IMR-90 (cell line): ENCODE data around the gene OXA1L. TPM values are rescaled to one million over a fixed set of nuclear protein-coding genes. Genes with fewer than 3 reads are reported as not detected.

Experiments
- ATAC-seq: fragments of 200-7000 bp; cut with Tn5 transposase; 2 replicates; pipeline ENCODE4 v1.9.1; 2020; ENCODE audit warnings: low read depth, mild to moderate bottlenecking, moderate library complexity
- BruUV-seq: library from RNA; stranded (reverse); fragments of 400-500 nt; replicated peaks from 2 replicates; lab custom pipeline; 2021; lab: Mats Ljungman, UMichigan
- CTCF ChIA-PET: fragments of 300-600 bp; formaldehyde crosslinking; extraction: SDS; loops from one replicate; lab custom pipeline; 2021; ENCODE audit warnings: antibody characterized with exemption; lab: Yijun Ruan, JAX
- POLR2A ChIA-PET: fragments of 300-600 bp; sonication (Branson Sonifier 250); formaldehyde crosslinking; loops from one replicate; lab custom pipeline; 2022; ENCODE audit warnings: antibody characterized with exemption; ENCODE audit not compliant: unreplicated experiment; lab: Charles Lee
- DNase-seq: peaks from one replicate; pipeline ENCODE4 v3.0.0; 2013
- H2AFZ ChIP-seq: replicated peaks from 2 replicates; pipeline ENCODE3; 2013; ENCODE audit warnings: low read length, mild to moderate bottlenecking; ENCODE audit not compliant: poor library complexity
- H2AK5ac ChIP-seq: 2 replicates; pipeline ENCODE4 v1.6.1; 2013; ENCODE audit warnings: low read depth, low read length, inconsistent platforms
- H2AK9ac ChIP-seq: replicated peaks from 2 replicates; pipeline ENCODE3; 2013; ENCODE audit warnings: mild to moderate bottlenecking, low read depth, low read length, moderate library complexity; ENCODE audit not compliant: poor library complexity
- H2BK120ac ChIP-seq: 2 replicates; pipeline ENCODE4 v1.6.1; 2013; ENCODE audit warnings: low read depth, low read length, inconsistent platforms
- H2BK15ac ChIP-seq: 3 replicates; pipeline ENCODE4 v1.6.1; 2013; ENCODE audit warnings: low read depth, low read length, inconsistent platforms
- H2BK20ac ChIP-seq: 2 replicates; pipeline ENCODE4 v1.6.1; 2013; ENCODE audit warnings: low read depth, mild to moderate bottlenecking, inconsistent platforms, low read length, moderate library complexity
- H2BK5ac ChIP-seq: 2 replicates; pipeline ENCODE4 v1.6.1; 2013; ENCODE audit warnings: mild to moderate bottlenecking, low read depth, low read length, inconsistent platforms; ENCODE audit not compliant: poor library complexity, severe bottlenecking
- H3K14ac ChIP-seq: replicated peaks from 2 replicates; pipeline ENCODE4 v1.6.1; 2013; ENCODE audit warnings: low read depth, low read length, inconsistent platforms
- H3K18ac ChIP-seq: 2 replicates; pipeline ENCODE4 v1.6.1; 2013; ENCODE audit warnings: low read depth, low read length, control low read depth
- H3K23ac ChIP-seq: 2 replicates; pipeline ENCODE4 v1.6.1; 2013; ENCODE audit warnings: low read depth, low read length, inconsistent platforms
- H3K27ac ChIP-seq: 2 replicates; pipeline ENCODE4 v1.5.1; 2013; ENCODE audit warnings: mild to moderate bottlenecking, control low read depth, low read length; ENCODE audit not compliant: insufficient read depth
- H3K27me3 ChIP-seq: 2 replicates; pipeline ENCODE4 v1.6.1; 2013; ENCODE audit warnings: low read length; ENCODE audit not compliant: control insufficient read depth, insufficient read depth
- H3K36me3 ChIP-seq: 2 replicates; pipeline ENCODE4 v1.6.1; 2013; ENCODE audit warnings: low read length, mixed read lengths; ENCODE audit not compliant: control insufficient read depth, insufficient read depth
- H3K4ac ChIP-seq: 2 replicates; pipeline ENCODE4 v1.6.1; 2013; ENCODE audit warnings: low read depth, low read length, inconsistent platforms
- H3K4me1 ChIP-seq: 2 replicates; pipeline ENCODE4 v1.6.1; 2013; ENCODE audit warnings: low read length, mixed read lengths; ENCODE audit not compliant: control insufficient read depth, insufficient read depth
- H3K4me2 ChIP-seq: 2 replicates; pipeline ENCODE4 v1.6.1; 2013; ENCODE audit warnings: low read depth, mild to moderate bottlenecking, control low read depth, low read length, moderate library complexity
- H3K4me3 ChIP-seq: 2 replicates; pipeline ENCODE4 v1.5.1; 2013; ENCODE audit warnings: low read depth, mild to moderate bottlenecking, control low read depth, low read length, moderate library complexity; ENCODE audit not compliant: insufficient read depth
- H3K56ac ChIP-seq: 2 replicates; pipeline ENCODE4 v1.6.1; 2013; ENCODE audit warnings: low read length, inconsistent platforms; ENCODE audit not compliant: insufficient read depth; ENCODE audit errors: extremely low read depth
- H3K79me1 ChIP-seq, 2 experiments: 2 replicates each; pipeline ENCODE4 v1.6.1; 2013; ENCODE audit warnings: low read length in 2 of 2, inconsistent platforms in 1 of 2, low read depth in 1 of 2
- H3K9ac ChIP-seq: 2 replicates; pipeline ENCODE4 v1.6.1; 2013; ENCODE audit warnings: low read depth, low read length, control low read depth
- H3K9me1 ChIP-seq: 2 replicates; pipeline ENCODE4 v1.6.1; 2013; ENCODE audit warnings: low read length, inconsistent platforms; ENCODE audit not compliant: insufficient read depth
- H3K9me3 ChIP-seq: 2 replicates; pipeline ENCODE4 v1.6.1; 2013; ENCODE audit warnings: low read length; ENCODE audit not compliant: control insufficient read depth, insufficient read depth
- H4K20me1 ChIP-seq: 2 replicates; pipeline ENCODE4 v1.6.1; 2013; ENCODE audit warnings: low read length, inconsistent platforms; ENCODE audit not compliant: insufficient read depth
- H4K5ac ChIP-seq: 2 replicates; pipeline ENCODE4 v1.6.1; 2013; ENCODE audit warnings: mild to moderate bottlenecking, low read depth, low read length, control low read depth
- H4K8ac ChIP-seq, 2 experiments: 2 replicates each; pipeline ENCODE4 v1.6.1; 2013; ENCODE audit warnings: low read depth in 2 of 2, low read length in 2 of 2, control low read depth in 1 of 2, inconsistent platforms in 1 of 2
- H4K91ac ChIP-seq: 2 replicates; pipeline ENCODE4 v1.6.1; 2013; ENCODE audit warnings: low read depth, low read length, inconsistent platforms; ENCODE audit not compliant: insufficient read depth
- BHLHE40 ChIP-seq: fragments of 150-350 bp; IDR thresholded peaks from 2 replicates; pipeline ENCODE4 v1.6.1; 2016; ENCODE audit warnings: mild to moderate bottlenecking, low read depth, low read length
- CEBPB ChIP-seq: IDR thresholded peaks from 2 replicates; pipeline ENCODE4 v1.6.1; 2012; ENCODE audit warnings: low read depth, low read length, improper control_type of control experiment
- CHD1 ChIP-seq: IDR thresholded peaks from 2 replicates; pipeline ENCODE4 v1.6.1; 2012; ENCODE audit warnings: low read depth, low read length, improper control_type of control experiment
- FOS ChIP-seq: fragments of 150-350 bp; IDR thresholded peaks from 2 replicates; pipeline ENCODE4 v1.6.1; 2016; ENCODE audit warnings: low read depth, low read length
- MAFK ChIP-seq: IDR thresholded peaks from 2 replicates; pipeline ENCODE4 v1.6.1; 2012; ENCODE audit warnings: low read depth, low read length, improper control_type of control experiment
- MAZ ChIP-seq: IDR thresholded peaks from 2 replicates; pipeline ENCODE4 v1.6.1; 2012; ENCODE audit warnings: low read depth, mild to moderate bottlenecking, low read length, improper control_type of control experiment, moderate library complexity, borderline replicate concordance
- MXI1 ChIP-seq: IDR thresholded peaks from 2 replicates; pipeline ENCODE4 v1.6.1; 2012; ENCODE audit warnings: low read depth, mild to moderate bottlenecking, low read length, moderate library complexity, borderline replicate concordance
- NFE2L2 ChIP-seq: fragments of 150-350 bp; IDR thresholded peaks from 2 replicates; pipeline ENCODE4 v1.6.1; 2016; ENCODE audit warnings: low read depth, mild to moderate bottlenecking, low read length
- POLR2A ChIP-seq: IDR thresholded peaks from 2 replicates; pipeline ENCODE4 v1.6.1; 2012; ENCODE audit warnings: mild to moderate bottlenecking, low read depth, low read length
- RAD21 ChIP-seq: IDR thresholded peaks from 2 replicates; pipeline ENCODE4 v1.6.1; 2012; ENCODE audit warnings: low read length, improper control_type of control experiment
- RFX5 ChIP-seq: IDR thresholded peaks from 2 replicates; pipeline ENCODE4 v1.8.0; 2012; ENCODE audit warnings: low read depth, mild to moderate bottlenecking, low read length, moderate library complexity
- SMC3 ChIP-seq: fragments of 150-350 bp; IDR thresholded peaks from 2 replicates; pipeline ENCODE4 v1.6.1; 2016; ENCODE audit warnings: low read depth, mild to moderate bottlenecking, antibody characterized with exemption, low read length, moderate library complexity
- WGBS, 2 experiments: methylation state at CpG; one replicate each; pipeline versions ENCODE4 v1.1.5 to v1.1.7; 2013; ENCODE audit warnings: missing lambda C conversion rate in 2 of 2; ENCODE audit not compliant: insufficient read length in 1 of 2; ENCODE audit errors: extremely low coverage in 2 of 2; 5-methylcytosine and 5-hydroxymethylcytosine counted together
- dilution Hi-C: fragments of 300-500 bp; cut with HindIII; formaldehyde crosslinking; loops from one replicate; pipeline ENCODE4 v1.14.3; 2018; ENCODE audit warnings: low sequenced_read_pairs; ENCODE audit not compliant: unreplicated experiment
- in situ Hi-C: fragments of 300-500 bp; cut with MboI; formaldehyde crosslinking; loops from 3 replicates; pipeline ENCODE4 v1.14.3; 2019; ENCODE audit warnings: low sequenced_read_pairs, inconsistent platforms, mixed read lengths
- intact Hi-C: fragments of 100-400 bp; cut with micrococcal nuclease; formaldehyde crosslinking; loops from 2 replicates; pipeline ENCODE4 v1.10.0; 2022
- polyA plus RNA-seq, 3 experiments: library from polyadenylated mRNA; depleted of rRNA; stranded (reverse); fragments of >200 nt; gene quantifications; 2 replicates each; pipeline ENCODE4 v1.2.3, GENCODE V29; 2012; ENCODE audit warnings: low replicate concordance in 1 of 3
- total RNA-seq: library from RNA; depleted of rRNA; stranded (reverse); fragments of >200 nt; gene quantifications from 2 replicates; pipeline ENCODE4 v1.2.3, GENCODE V29; 2012
- TF ChIP-seq, protein P1 (sequence below): fragments of 150-350 bp; IDR thresholded peaks from 2 replicates; pipeline ENCODE4 v1.6.1; 2017; ENCODE audit warnings: mild to moderate bottlenecking, antibody characterized with exemption, low read length, low read depth
- TF ChIP-seq, protein P2 (sequence below): conservative IDR thresholded peaks from 2 replicates; pipeline ENCODE4 v1.5.1; 2012; ENCODE audit warnings: mild to moderate bottlenecking, low read depth, low read length, improper control_type of control experiment

The OXA1L gene
- total and polyA plus RNA-seq, 2 of the 4 experiments (the other 2 are of a cell fraction): 47.3 to 113 TPM

DNA sequence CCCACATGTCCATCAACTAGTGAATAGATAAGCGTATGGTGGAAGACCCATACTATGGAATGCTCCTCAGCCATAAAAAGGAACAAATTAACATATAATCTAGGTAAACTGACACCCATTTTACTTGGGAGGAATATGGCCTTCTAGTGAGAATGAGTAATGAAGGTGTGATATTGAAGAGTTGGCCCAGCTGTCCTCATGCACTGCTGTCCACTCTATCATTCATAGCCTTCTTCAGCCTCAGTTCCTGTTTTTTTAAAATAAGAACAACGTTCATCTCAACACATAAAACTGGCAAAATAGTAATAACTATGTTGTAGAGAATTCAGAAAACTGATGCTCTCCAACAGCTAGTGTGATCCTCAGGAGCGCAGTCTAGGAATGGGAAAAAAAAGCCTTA, 26.5 kb upstream of the OXA1L start:
- no TSS peak for BruUV-seq

More for the DNA sequence above, 26.5 kb upstream of the OXA1L start:
- Histone ChIP-seq H3K27ac (no peak overlapping the region), H2AFZ (no peak overlapping the region), H3K79me1 (no peaks in the 10 kb centered on the region), H3K9me3 (0 out of 2 replicates have a peak, but pooled peaks cover 3% of the 10 kb centered on the region), H3K27me3 (no peaks in the 10 kb centered on the region; the same call in none of the 2 replicates), H2BK15ac (no peak overlapping the region), H3K23ac (no peak overlapping the region), H3K14ac (no peak overlapping the region), H2BK120ac (no peak overlapping the region), H3K4me1 (no peaks in the 10 kb centered on the region), H2AK5ac (no peak overlapping the region), H4K5ac (no peak overlapping the region), H4K20me1 (no peaks in the 10 kb centered on the region), H3K4me2 (no peak overlapping the region), H4K91ac (no peak overlapping the region), H3K9ac (no peak overlapping the region), H2AK9ac (no peak overlapping the region), H3K4ac (no peak overlapping the region), H2BK5ac (no peak overlapping the region), H3K56ac (no peak overlapping the region), H3K4me3 (no peak overlapping the region), H3K18ac (no peak overlapping the region), H4K8ac (no peak overlapping the region), H3K9me1 (no peaks in the 10 kb centered on the region), H3K36me3 (no peaks in the 10 kb centered on the region), H2BK20ac (no peak overlapping the region)
- WGBS, 2 experiments: no CpG with 5 or more reads among the region's 3 CpGs
- ChIA-PET POLR2A (no interaction called here), CTCF (interaction anchor here (1.2 kb wide), 1 partner anchor 10 kb away, joined by 3 read pairs; no protein-coding TSS in a partner anchor)
- intact Hi-C loops (no loop called here), dilution Hi-C loops (no loop called here), in situ Hi-C loops (no loop called here)
- DNase-seq (no peak), ATAC-seq (no peak)
- TF ChIP-seq MAFK (no peak), CEBPB (no peak), NFE2L2 (no peak), RFX5 (no peak), SMC3 (no peak), POLR2A (no peak), MAZ (no peak), RAD21 (no peak), BHLHE40 (no peak), FOS (no peak), MXI1 (no peak), CHD1 (no peak)
- TF ChIP-seq, protein P1, sequence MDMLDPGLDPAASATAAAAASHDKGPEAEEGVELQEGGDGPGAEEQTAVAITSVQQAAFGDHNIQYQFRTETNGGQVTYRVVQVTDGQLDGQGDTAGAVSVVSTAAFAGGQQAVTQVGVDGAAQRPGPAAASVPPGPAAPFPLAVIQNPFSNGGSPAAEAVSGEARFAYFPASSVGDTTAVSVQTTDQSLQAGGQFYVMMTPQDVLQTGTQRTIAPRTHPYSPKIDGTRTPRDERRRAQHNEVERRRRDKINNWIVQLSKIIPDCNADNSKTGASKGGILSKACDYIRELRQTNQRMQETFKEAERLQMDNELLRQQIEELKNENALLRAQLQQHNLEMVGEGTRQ: no peak
- TF ChIP-seq, protein P2, sequence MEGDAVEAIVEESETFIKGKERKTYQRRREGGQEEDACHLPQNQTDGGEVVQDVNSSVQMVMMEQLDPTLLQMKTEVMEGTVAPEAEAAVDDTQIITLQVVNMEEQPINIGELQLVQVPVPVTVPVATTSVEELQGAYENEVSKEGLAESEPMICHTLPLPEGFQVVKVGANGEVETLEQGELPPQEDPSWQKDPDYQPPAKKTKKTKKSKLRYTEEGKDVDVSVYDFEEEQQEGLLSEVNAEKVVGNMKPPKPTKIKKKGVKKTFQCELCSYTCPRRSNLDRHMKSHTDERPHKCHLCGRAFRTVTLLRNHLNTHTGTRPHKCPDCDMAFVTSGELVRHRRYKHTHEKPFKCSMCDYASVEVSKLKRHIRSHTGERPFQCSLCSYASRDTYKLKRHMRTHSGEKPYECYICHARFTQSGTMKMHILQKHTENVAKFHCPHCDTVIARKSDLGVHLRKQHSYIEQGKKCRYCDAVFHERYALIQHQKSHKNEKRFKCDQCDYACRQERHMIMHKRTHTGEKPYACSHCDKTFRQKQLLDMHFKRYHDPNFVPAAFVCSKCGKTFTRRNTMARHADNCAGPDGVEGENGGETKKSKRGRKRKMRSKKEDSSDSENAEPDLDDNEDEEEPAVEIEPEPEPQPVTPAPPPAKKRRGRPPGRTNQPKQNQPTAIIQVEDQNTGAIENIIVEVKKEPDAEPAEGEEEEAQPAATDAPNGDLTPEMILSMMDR: no peak
